Measurements from ENCODE around the gene ANXA1. TPM values are rescaled to one million over a fixed set of nuclear protein-coding genes. Genes with fewer than 3 reads are reported as not detected.

ANXA1 gene
- total and polyA plus RNA-seq, 10 of the 15 experiments (the other 5 are each of a cell fraction or from before 2014, with no cell fraction given) = 6.6 to 30.1 (median 12.6) TPM

- TF ChIP-seq MAX (IDR thresholded peaks at IDR 0.05; ENCODE audit: low read depth, low read length) = no peak
- TF ChIP-seq RELB (IDR thresholded peaks at IDR 0.05; ENCODE audit: low read depth) = no peak
- TF ChIP-seq HCFC1 (IDR thresholded peaks at IDR 0.05; ENCODE audit: low read length) = no peak
- TF ChIP-seq ZNF24 (IDR thresholded peaks at IDR 0.05) = no peak
- TF ChIP-seq HDAC6 (IDR thresholded peaks at IDR 0.05; ENCODE audit: unreplicated experiment) = no peak
- no peak for TF ChIP-seq NRF1 (conservative IDR thresholded peaks at IDR 0.05; ENCODE audit: low read depth, low read length)
- TF ChIP-seq SUPT20H (IDR thresholded peaks at IDR 0.05; ENCODE audit: borderline replicate concordance, control insufficient read depth, low read depth, low read length) = no peak
Measured at GRCh38 chr9:73215249-73215648, 63.6 kb downstream of the ANXA1 start (continued).

GRCh38 chr9:73216100-73216499, 64.4 kb downstream of the ANXA1 start:
- intact Hi-C loops (cut with micrococcal nuclease; ENCODE audit: unreplicated experiment) (no loop called here), in situ Hi-C loops (cut with MboI) (loop anchor here (10.0 to 25.0 kb wide), 2 partner anchors 349 to 1171 kb away; no protein-coding TSS in a partner anchor)
- Histone ChIP-seq H3K36me3 (ENCODE audit: control insufficient read depth in 2 of 2, insufficient read depth in 2 of 2, low read length in 1 of 2) (no peaks in the 10 kb centered on the region), H4K20me1 (ENCODE audit: control insufficient read depth, insufficient read depth) (no peaks in the 10 kb centered on the region), H3K4me2 (ENCODE audit: control insufficient read depth, insufficient read depth) (no peak overlapping the region), H3K4me3 (no peak overlapping the region), H3K9ac (ENCODE audit: control insufficient read depth, insufficient read depth, low read length) (no peak overlapping the region), H3K79me2 (ENCODE audit: control insufficient read depth, insufficient read depth, low read length) (no peaks in the 10 kb centered on the region), H3K27ac (ENCODE audit: control insufficient read depth, insufficient read depth) (no peak overlapping the region), H3K27me3 (replicated peaks in 1 of 2; ENCODE audit: control insufficient read depth in 2 of 2, insufficient read depth in 2 of 2, low read length in 1 of 2) (no peaks in the 10 kb centered on the region), H3K4me1 (ENCODE audit: control insufficient read depth, insufficient read depth, low read length) (no peaks in the 10 kb centered on the region), H2AFZ (ENCODE audit: control insufficient read depth, low read depth, low read length) (no peak overlapping the region), H3K9me3 (replicated peaks; ENCODE audit: control insufficient read depth, insufficient read depth, low read length) (no peaks in the 10 kb centered on the region; the same call in 2 of the 3 replicates)
- ATAC-seq = no peak
- CTCF ChIA-PET = interaction anchor here (1.4 to 8.5 kb wide), 2 partner anchors 13 kb away, joined by 3 to 70 read pairs; no protein-coding TSS in a partner anchor
- no peak for DNase-seq (ENCODE audit: low read depth, low spot score)
- TF ChIP-seq ZNF592 (IDR thresholded peaks at IDR 0.05) = no peak
- TF ChIP-seq EED (IDR thresholded peaks at IDR 0.05; ENCODE audit: low read depth) = no peak
- no peak for TF ChIP-seq ZNF687 (IDR thresholded peaks at IDR 0.05)
- no peak for TF ChIP-seq IRF4 (IDR thresholded peaks at IDR 0.05; ENCODE audit: low read depth, low read length)
- no peak for TF ChIP-seq CHD2 (IDR thresholded peaks at IDR 0.05; ENCODE audit: borderline replicate concordance, low read depth, low read length)
- no peak for FAIRE-seq
- POLR2A ChIA-PET = interaction anchor here (0.7 to 1.9 kb wide), 3 partner anchors 8 to 15 kb away, joined by 3 to 9 read pairs (median 4); no protein-coding TSS in a partner anchor
- SMC1A ChIA-PET (ENCODE audit: uncharacterized antibody, unreplicated experiment) = interaction anchor here (1.2 to 2.0 kb wide), 3 partner anchors 8 to 53 kb away, joined by 3 to 16 read pairs (median 6); no protein-coding TSS in a partner anchor
- RAD21 ChIA-PET (ENCODE audit: unreplicated experiment) = interaction anchor here (3.2 kb wide), 1 partner anchor 14 kb away, joined by 24 read pairs; no protein-coding TSS in a partner anchor
- no TSS peak for BruUV-seq (replicated peaks)

Measured in GM12878 (cell line).